K562 (cell line): ENCODE measurements around the gene MAP3K15. TPM values are rescaled to one million over a fixed set of nuclear protein-coding genes. Genes with fewer than 3 reads are reported as not detected.

Experiments used
- ATAC-seq: fragments of 200-7000 bp; cut with Tn5 transposase; 3 replicates; pipeline ENCODE4 v1.9.1; 2020; ENCODE audit warnings: moderate library complexity
- BruUV-seq: library from RNA; stranded (reverse); fragments of 400-500 nt; replicated peaks from 2 replicates; lab custom pipeline; 2021; lab: Mats Ljungman, UMichigan
- CTCF ChIA-PET: fragments of 300-600 bp; formaldehyde crosslinking; extraction: SDS; loops from one replicate; lab custom pipeline; 2021; ENCODE audit warnings: low intra/inter-chr PET ratio; lab: Yijun Ruan, JAX
- POLR2A ChIA-PET: fragments of 300-600, 350-650 bp; sonication (Branson Sonifier 250); formaldehyde crosslinking; extraction: SDS; loops from one replicate; lab custom pipeline; 2021; ENCODE audit warnings: antibody characterized with exemption, inconsistent platforms; lab: Yijun Ruan, JAX
- DNase-seq, 4 experiments: peaks; one replicate each; pipeline versions ENCODE4 v3.0.0 to v3.0.0-alpha.2; 2011 to 2018; ENCODE audit warnings: low spot score in 3 of 4, mixed read lengths in 3 of 4; ENCODE audit errors: extremely low read depth in 1 of 4
- FAIRE-seq: peaks from 2 replicates; lab custom pipeline; 2011; peaks lifted over from hg19 to GRCh38; lab: Jason Lieb, UNC
- H2AFZ ChIP-seq: 2 replicates; pipeline ENCODE4 v1.6.0; 2011; ENCODE audit warnings: low read depth, low read length, control low read depth, inconsistent platforms
- H3K27ac ChIP-seq: fragments of 200-600 bp; 3 replicates; pipeline ENCODE4 v1.8.0; 2011; ENCODE audit warnings: low read depth, mild to moderate bottlenecking, control low read depth, inconsistent platforms, low read length, moderate library complexity, mixed read lengths; ENCODE audit errors: extremely low read depth
- H3K27me3 ChIP-seq, 2 experiments: fragments of 300-600 bp in 1 of 2; 2 replicates in 1 of 2; 3 replicates in 1 of 2; pipeline versions ENCODE4 v1.6.0 to v1.8.0; 2011; ENCODE audit warnings: inconsistent platforms in 2 of 2, low read length in 2 of 2, mild to moderate bottlenecking in 1 of 2, mixed read lengths in 1 of 2, moderate library complexity in 1 of 2; ENCODE audit not compliant: control insufficient read depth in 2 of 2, insufficient read depth in 2 of 2
- H3K36me3 ChIP-seq: fragments of 300-600 bp; 3 replicates; pipeline ENCODE4 v1.8.0; 2011; ENCODE audit warnings: mild to moderate bottlenecking, low read length, inconsistent platforms; ENCODE audit not compliant: control insufficient read depth, insufficient read depth
- H3K4me1 ChIP-seq, 2 experiments: fragments of 200-600 bp in 1 of 2; replicated peaks in 1 of 2; 2 replicates in 1 of 2; 3 replicates in 1 of 2; pipeline versions ENCODE4 v1.5.1 to v1.8.0; 2011; ENCODE audit warnings: inconsistent platforms in 2 of 2, low read length in 2 of 2, mild to moderate bottlenecking in 1 of 2, mixed read lengths in 1 of 2, moderate library complexity in 1 of 2; ENCODE audit not compliant: control insufficient read depth in 2 of 2, insufficient read depth in 2 of 2
- H3K4me2 ChIP-seq: 2 replicates; pipeline ENCODE4 v1.6.1; 2011; ENCODE audit warnings: low read length, control low read depth, inconsistent platforms, mixed read lengths; ENCODE audit not compliant: insufficient read depth
- H3K4me3 ChIP-seq: fragments of 200-600 bp; sonication (generic), shearing (Covaris generic); 2 replicates; pipeline ENCODE4 v1.5.1; 2016; ENCODE audit warnings: control low read depth, inconsistent platforms
- H3K79me2 ChIP-seq: fragments of 200-600 bp; 3 replicates; pipeline ENCODE4 v1.8.0; 2011; ENCODE audit warnings: low read length, inconsistent platforms; ENCODE audit not compliant: control insufficient read depth, insufficient read depth
- H3K9ac ChIP-seq, 2 experiments: 2 replicates each; pipeline versions ENCODE4 v1.6.0 to v1.6.1; 2011; ENCODE audit warnings: low read depth in 2 of 2, low read length in 2 of 2, control low read depth in 1 of 2, inconsistent platforms in 1 of 2, mild to moderate bottlenecking in 1 of 2, mixed read lengths in 1 of 2; ENCODE audit not compliant: insufficient read depth in 1 of 2
- H3K9me1 ChIP-seq: one replicate; pipeline ENCODE4 v1.6.0; 2011; ENCODE audit warnings: inconsistent platforms, mild to moderate bottlenecking, low read length, moderate library complexity; ENCODE audit not compliant: control insufficient read depth, insufficient read depth
- H3K9me3 ChIP-seq: replicated peaks from 2 replicates; pipeline ENCODE4 v1.5.1; 2011; ENCODE audit warnings: low read depth, low read length, inconsistent platforms; ENCODE audit not compliant: control insufficient read depth, insufficient read depth
- H4K20me1 ChIP-seq: replicated peaks from 2 replicates; pipeline ENCODE4 v1.6.1; 2011; ENCODE audit warnings: low read length, inconsistent platforms, mixed read lengths; ENCODE audit not compliant: control insufficient read depth, insufficient read depth
- BDP1 ChIP-seq: IDR thresholded peaks from 3 replicates; pipeline ENCODE4 v1.6.1; 2011; ENCODE audit not compliant: insufficient read length, insufficient read depth
- CHD4 ChIP-seq: fragments of 200-600 bp; sonication (generic); IDR thresholded peaks from 3 replicates; pipeline ENCODE4 v1.6.1; 2012; ENCODE audit warnings: low read depth, mild to moderate bottlenecking, mixed read lengths, low read length, inconsistent platforms; ENCODE audit not compliant: insufficient read depth, insufficient replicate concordance, poor library complexity, severe bottlenecking
- CTBP1 ChIP-seq: fragments of 450-650 bp; IDR thresholded peaks from 2 replicates; pipeline ENCODE4 v1.6.1; 2016; ENCODE audit warnings: borderline replicate concordance
- HNRNPLL ChIP-seq: fragments of 200-400 bp; formaldehyde crosslinking; IDR thresholded peaks from 2 replicates; pipeline ENCODE4 v1.6.1; 2017; ENCODE audit warnings: low read length, low read depth, mild to moderate bottlenecking; ENCODE audit not compliant: poor library complexity, severe bottlenecking
- IRF1 ChIP-seq: sonication (generic); formaldehyde crosslinking; IDR thresholded peaks from 2 replicates; pipeline ENCODE4 v1.8.0; 2022; ENCODE audit warnings: missing genetic modification reagents, mild to moderate bottlenecking, borderline replicate concordance
- IRF9 ChIP-seq: fragments of 450-650 bp; IDR thresholded peaks from 2 replicates; pipeline ENCODE4 v1.6.1; 2016; ENCODE audit warnings: missing biosample characterization, missing genetic modification characterization
- MTA2 ChIP-seq: fragments of 450-650 bp; IDR thresholded peaks from 2 replicates; pipeline ENCODE4 v1.6.1; 2016; ENCODE audit warnings: low read depth
- PREB ChIP-seq: sonication (generic); formaldehyde crosslinking; IDR thresholded peaks from 2 replicates; pipeline ENCODE4 v1.8.1; 2023; ENCODE audit warnings: mild to moderate bottlenecking, missing genetic modification reagents
- TCF7 ChIP-seq: sonication (generic); IDR thresholded peaks from 2 replicates; pipeline ENCODE4 v1.6.1; 2016; ENCODE audit warnings: antibody characterized with exemption, borderline replicate concordance
- ZBTB34 ChIP-seq: fragments of 250-450 bp; sonication (Bioruptor Pico); IDR thresholded peaks from 2 replicates; pipeline ENCODE4 v1.8.0; 2021; ENCODE audit warnings: mild to moderate bottlenecking, moderate library complexity
- ZNF717 ChIP-seq: fragments of 250-450 bp; sonication (Bioruptor Pico); IDR thresholded peaks from 2 replicates; pipeline ENCODE4 v1.5.0; 2021
- WGBS: fragments of 100-300 bp; shearing (Covaris generic); methylation state at CpG from one replicate; pipeline ENCODE4 v1.1.6; 2016; ENCODE audit warnings: low coverage, mixed read lengths; ENCODE audit not compliant: insufficient coverage; ENCODE audit errors: missing lambda C conversion rate; 5-methylcytosine and 5-hydroxymethylcytosine counted together
- in situ Hi-C: fragments of 300-500 bp; cut with MboI; formaldehyde crosslinking; loops from 4 replicates; pipeline ENCODE4 v1.15.0; 2018; ENCODE audit warnings: inconsistent platforms, mixed read lengths
- intact Hi-C: fragments of 100-400 bp; cut with micrococcal nuclease; formaldehyde crosslinking; loops from 2 replicates; pipeline ENCODE4 v1.14.2; 2022
- polyA plus RNA-seq, 8 experiments: library from polyadenylated mRNA; depleted of rRNA in 4 of 8; stranded (reverse) in 5 of 8; unstranded in 3 of 8; fragments of >200 nt; fragmentation: Nextera tagmentation in 2 of 8; fragmentation: Illumina TruSeq in 1 of 8; extraction: Ambion mirVana in 2 of 8; extraction: Trizol in 1 of 8; gene quantifications; 2 replicates each; pipeline versions ENCODE4 v1.2.1 to v1.2.3, GENCODE V29; 2011 to 2014; ENCODE audit warnings: inconsistent platforms in 1 of 8, missing spikeins in 1 of 8
- total RNA-seq, 7 experiments: library from RNA; depleted of rRNA in 6 of 7; stranded (reverse); fragments of >200 nt in 6 of 7; fragmentation: Illumina TruSeq in 2 of 7; extraction: Trizol in 2 of 7; gene quantifications; 2 replicates each; pipeline versions ENCODE4 v1.2.1 to v1.2.3, GENCODE V29; 2011 to 2021; ENCODE audit warnings: low replicate concordance in 1 of 7

MAP3K15 gene
- total and polyA plus RNA-seq, 9 of the 15 experiments (the other 6 are each of a cell fraction or from before 2014, with no cell fraction given) = 0.03 to 0.29 (median 0.14) TPM; not detected in 5

- Histone ChIP-seq H3K4me1 (no peaks in the 10 kb centered on the region), H3K27ac (no peak overlapping the region), H3K27me3 (peaks cover 0 to 34% of the 10 kb centered on the region in 2 experiments; a peak in 2 of 5 replicates), H3K4me3 (no peak overlapping the region), H3K79me2 (no peaks in the 10 kb centered on the region), H2AFZ (no peak overlapping the region), H3K9ac (no peak overlapping the region), H3K4me2 (no peak overlapping the region), H3K36me3 (no peaks in the 10 kb centered on the region), H3K9me3 (no peaks in the 10 kb centered on the region), H3K9me1 (no peaks in the 10 kb centered on the region), H4K20me1 (no peaks in the 10 kb centered on the region; the same call in 1 of the 2 replicates)
- WGBS = 4% methylated on average over 7 of the region's 9 CpGs
- BruUV-seq = no TSS peak
- ChIA-PET POLR2A (no interaction called here), CTCF (interaction anchor here (0.7 kb wide), 1 partner anchor 937 kb away, joined by 3 read pairs; no protein-coding TSS in a partner anchor)
- no peak for FAIRE-seq
- in situ Hi-C loops = no loop called here
- no peak for ATAC-seq
- intact Hi-C loops = loop anchor here (5.0 kb wide), 1 partner anchor 344 kb away; the partner anchor contains the start of gene SH3KBP1
- no peak for DNase-seq
- TF ChIP-seq BDP1 (no peak), ZNF717 (CRISPR knock-in tag) (no peak), HNRNPLL (no peak), IRF1 (no peak), ZBTB34 (CRISPR knock-in tag) (no peak), TCF7 (no peak), CTBP1 (no peak), PREB (CRISPR knock-in tag) (no peak), CHD4 (no peak), MTA2 (no peak), IRF9 (no peak)
These were observed 27.9 kb upstream of the MAP3K15 start for GRCh38 chrX:19543020-19543715.
